ENCODE results near the gene SVIL. TPM values are rescaled to one million over a fixed set of nuclear protein-coding genes. Genes with fewer than 3 reads are reported as not detected.
"Not testable (repeated sequence)": the region's sequence is repeated elsewhere in the genome, so short reads cannot be mapped to it uniquely, and the experiment has no call there.

SVIL gene
- total and polyA plus RNA-seq, 4 donors, result 3.1 to 26.0 (median 9.4) TPM

DNA sequence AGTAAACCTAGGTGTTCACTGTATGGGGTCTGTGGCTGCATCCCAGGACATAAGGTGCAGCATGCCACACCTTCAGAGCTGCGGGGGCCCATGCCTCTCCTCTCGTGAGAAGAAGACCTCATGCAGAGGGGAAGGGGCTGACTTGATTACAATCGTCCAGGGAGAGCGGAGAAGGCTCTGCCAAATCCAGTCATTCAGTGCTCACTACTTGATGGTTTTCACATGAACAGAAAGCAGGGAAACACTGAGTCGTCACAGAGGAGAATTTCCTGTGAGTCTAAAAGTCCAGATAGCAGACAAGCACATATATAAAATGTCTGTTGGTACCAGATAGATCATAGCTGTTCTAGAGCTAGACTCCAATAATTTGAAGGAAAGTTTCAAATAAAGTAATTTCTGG lies 52.0 kb downstream of the SVIL start:
- H3K4me1 ChIP-seq (ENCODE audit: control insufficient read depth in 4 of 4, insufficient read depth in 4 of 4, low read length in 3 of 4); DNase-seq (ENCODE audit: low spot score); H3K36me3 ChIP-seq (ENCODE audit: control insufficient read depth in 4 of 4, insufficient read depth in 3 of 4, low read depth in 1 of 4, low read length in 3 of 4); H3K9me3 ChIP-seq (ENCODE audit: control insufficient read depth in 4 of 4, low read length in 3 of 4); H3K4me3 ChIP-seq (ENCODE audit: low read depth in 1 of 3, low read length in 3 of 3); H3K27ac ChIP-seq (ENCODE audit: low read depth in 1 of 2, low read length in 2 of 2); H3K9ac ChIP-seq (ENCODE audit: low read depth in 1 of 2, low read length in 2 of 2); H3K27me3 ChIP-seq (ENCODE audit: control insufficient read depth in 4 of 4, insufficient read depth in 4 of 4, low read length in 3 of 4): not testable (repeated sequence)
- peak in 1 of 2 donors; percentile 18 for TF ChIP-seq JUND (IDR thresholded peaks at IDR 0.05)
- 77% methylated on average over 5 of the region's 5 CpGs for WGBS

DNA sequence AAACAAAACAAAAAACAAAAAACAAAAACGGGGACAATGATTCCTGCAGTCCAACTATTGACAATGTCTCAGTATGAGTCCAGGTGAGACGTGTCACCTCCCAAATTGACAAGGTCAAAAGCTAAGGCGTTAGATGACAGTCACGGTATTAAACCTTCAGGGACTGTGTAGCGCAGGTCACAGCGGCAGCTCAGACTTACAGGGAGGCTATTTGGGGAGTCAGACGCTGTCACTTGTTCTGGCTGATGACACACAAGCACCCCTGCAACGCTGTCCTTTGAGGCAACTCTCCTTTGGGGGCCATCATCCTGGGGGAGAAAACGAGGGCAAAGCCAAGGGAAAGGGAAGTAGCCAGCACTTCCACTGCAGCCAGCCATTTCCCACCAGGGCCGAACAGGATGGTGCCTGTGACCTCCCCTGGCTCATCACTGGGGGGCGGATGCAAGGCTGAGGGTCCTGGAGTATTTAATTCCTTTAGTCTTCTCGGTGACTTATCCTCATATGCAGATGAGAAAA lies 55.3 kb downstream of the SVIL start:
- TF ChIP-seq, protein P1, sequence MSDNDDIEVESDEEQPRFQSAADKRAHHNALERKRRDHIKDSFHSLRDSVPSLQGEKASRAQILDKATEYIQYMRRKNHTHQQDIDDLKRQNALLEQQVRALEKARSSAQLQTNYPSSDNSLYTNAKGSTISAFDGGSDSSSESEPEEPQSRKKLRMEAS (IDR thresholded peaks at IDR 0.05), result no peak
- no peak for TF ChIP-seq TAF1 (conservative IDR thresholded peaks at IDR 0.05)
- no peak for TF ChIP-seq FOXA1 (IDR thresholded peaks at IDR 0.05)
- TF ChIP-seq JUND (IDR thresholded peaks at IDR 0.05), result no peak
- TF ChIP-seq, protein P2, sequence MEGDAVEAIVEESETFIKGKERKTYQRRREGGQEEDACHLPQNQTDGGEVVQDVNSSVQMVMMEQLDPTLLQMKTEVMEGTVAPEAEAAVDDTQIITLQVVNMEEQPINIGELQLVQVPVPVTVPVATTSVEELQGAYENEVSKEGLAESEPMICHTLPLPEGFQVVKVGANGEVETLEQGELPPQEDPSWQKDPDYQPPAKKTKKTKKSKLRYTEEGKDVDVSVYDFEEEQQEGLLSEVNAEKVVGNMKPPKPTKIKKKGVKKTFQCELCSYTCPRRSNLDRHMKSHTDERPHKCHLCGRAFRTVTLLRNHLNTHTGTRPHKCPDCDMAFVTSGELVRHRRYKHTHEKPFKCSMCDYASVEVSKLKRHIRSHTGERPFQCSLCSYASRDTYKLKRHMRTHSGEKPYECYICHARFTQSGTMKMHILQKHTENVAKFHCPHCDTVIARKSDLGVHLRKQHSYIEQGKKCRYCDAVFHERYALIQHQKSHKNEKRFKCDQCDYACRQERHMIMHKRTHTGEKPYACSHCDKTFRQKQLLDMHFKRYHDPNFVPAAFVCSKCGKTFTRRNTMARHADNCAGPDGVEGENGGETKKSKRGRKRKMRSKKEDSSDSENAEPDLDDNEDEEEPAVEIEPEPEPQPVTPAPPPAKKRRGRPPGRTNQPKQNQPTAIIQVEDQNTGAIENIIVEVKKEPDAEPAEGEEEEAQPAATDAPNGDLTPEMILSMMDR (IDR thresholded peaks at IDR 0.05; ENCODE audit: low read depth, low read length, missing input control), result no peak
- no peak for TF ChIP-seq HNF4G (IDR thresholded peaks at IDR 0.05)
- TF ChIP-seq RAD21 (IDR thresholded peaks at IDR 0.05), result no peak
- no peak for TF ChIP-seq GABPA (IDR thresholded peaks at IDR 0.05 in 1 of 2, conservative IDR thresholded peaks at IDR 0.05 in 1 of 2)
- no peak for TF ChIP-seq SP1 (IDR thresholded peaks at IDR 0.05)
- no peak for TF ChIP-seq HNF4A (conservative IDR thresholded peaks at IDR 0.05)
- no peak for TF ChIP-seq EGR1 (IDR thresholded peaks at IDR 0.05; ENCODE audit: low read depth in 2 of 2)
- TF ChIP-seq, protein P3, sequence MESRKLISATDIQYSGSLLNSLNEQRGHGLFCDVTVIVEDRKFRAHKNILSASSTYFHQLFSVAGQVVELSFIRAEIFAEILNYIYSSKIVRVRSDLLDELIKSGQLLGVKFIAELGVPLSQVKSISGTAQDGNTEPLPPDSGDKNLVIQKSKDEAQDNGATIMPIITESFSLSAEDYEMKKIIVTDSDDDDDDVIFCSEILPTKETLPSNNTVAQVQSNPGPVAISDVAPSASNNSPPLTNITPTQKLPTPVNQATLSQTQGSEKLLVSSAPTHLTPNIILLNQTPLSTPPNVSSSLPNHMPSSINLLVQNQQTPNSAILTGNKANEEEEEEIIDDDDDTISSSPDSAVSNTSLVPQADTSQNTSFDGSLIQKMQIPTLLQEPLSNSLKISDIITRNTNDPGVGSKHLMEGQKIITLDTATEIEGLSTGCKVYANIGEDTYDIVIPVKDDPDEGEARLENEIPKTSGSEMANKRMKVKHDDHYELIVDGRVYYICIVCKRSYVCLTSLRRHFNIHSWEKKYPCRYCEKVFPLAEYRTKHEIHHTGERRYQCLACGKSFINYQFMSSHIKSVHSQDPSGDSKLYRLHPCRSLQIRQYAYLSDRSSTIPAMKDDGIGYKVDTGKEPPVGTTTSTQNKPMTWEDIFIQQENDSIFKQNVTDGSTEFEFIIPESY (IDR thresholded peaks at IDR 0.05), result no peak
- TF ChIP-seq RXRA (IDR thresholded peaks at IDR 0.05), result no peak
- TF ChIP-seq YY1 (IDR thresholded peaks at IDR 0.05), result no peak
- TF ChIP-seq, protein P4, sequence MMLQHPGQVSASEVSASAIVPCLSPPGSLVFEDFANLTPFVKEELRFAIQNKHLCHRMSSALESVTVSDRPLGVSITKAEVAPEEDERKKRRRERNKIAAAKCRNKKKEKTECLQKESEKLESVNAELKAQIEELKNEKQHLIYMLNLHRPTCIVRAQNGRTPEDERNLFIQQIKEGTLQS (IDR thresholded peaks at IDR 0.05), result no peak
- TF ChIP-seq FOXA2 (IDR thresholded peaks at IDR 0.05), result no peak
- no peak for TF ChIP-seq NR2F2 (IDR thresholded peaks at IDR 0.05)
- Histone ChIP-seq H3K9me3 (ENCODE audit: control insufficient read depth in 4 of 4, low read length in 3 of 4) (no peaks in the 10 kb centered on the region), H3K27ac (ENCODE audit: low read depth in 1 of 2, low read length in 2 of 2) (no peak overlapping the region), H3K4me1 (ENCODE audit: control insufficient read depth in 4 of 4, insufficient read depth in 4 of 4, low read length in 3 of 4) (no peaks in the 10 kb centered on the region), H3K4me3 (ENCODE audit: low read depth in 1 of 3, low read length in 3 of 3) (no peak overlapping the region), H3K36me3 (ENCODE audit: control insufficient read depth in 4 of 4, insufficient read depth in 3 of 4, low read depth in 1 of 4, low read length in 3 of 4) (no peaks in the 10 kb centered on the region), H3K9ac (ENCODE audit: low read depth in 1 of 2, low read length in 2 of 2) (no peak overlapping the region), H3K27me3 (ENCODE audit: control insufficient read depth in 4 of 4, insufficient read depth in 4 of 4, low read length in 3 of 4) (no peaks in the 10 kb centered on the region)
- DNase-seq (ENCODE audit: low spot score), result no peak
- 93% methylated on average over 12 of the region's 12 CpGs for WGBS
